Lung (tissue), 12 donors: ENCODE results near the gene GRIN2A. TPM values are rescaled to one million over a fixed set of nuclear protein-coding genes. Genes with fewer than 3 reads are reported as not detected.

Source experiments
- ATAC-seq: fragments of 200-7000 bp; cut with Tn5 transposase; one replicate; pipeline ENCODE4 v1.9.1; 2020; ENCODE audit warnings: moderate number of reproducible peaks; ENCODE audit not compliant: insufficient read depth, low FRiP score
- DNase-seq, 3 donors: peaks; one replicate each; pipeline ENCODE4 v3.0.0-alpha.2; 2013 to 2017
- H3K27ac ChIP-seq, 2 donors: one replicate each; pipeline ENCODE4 v1.5.1; 2013; ENCODE audit warnings: mild to moderate bottlenecking in 2 of 2, moderate library complexity in 2 of 2, control low read depth in 1 of 2, inconsistent platforms in 1 of 2, low read depth in 1 of 2, low read length in 1 of 2
- H3K27me3 ChIP-seq, 3 donors: one replicate each; pipeline ENCODE4 v1.5.1; 2013; ENCODE audit warnings: low read length in 2 of 3; ENCODE audit not compliant: control insufficient read depth in 3 of 3, insufficient read depth in 3 of 3
- H3K36me3 ChIP-seq, 4 donors: one replicate each; pipeline ENCODE4 v1.5.1; 2013; ENCODE audit warnings: low read length in 4 of 4, mild to moderate bottlenecking in 1 of 4, moderate library complexity in 1 of 4; ENCODE audit not compliant: control insufficient read depth in 4 of 4, insufficient read depth in 4 of 4
- H3K4me1 ChIP-seq, 5 donors: one replicate each; pipeline ENCODE4 v1.5.1; 2013; ENCODE audit warnings: low read length in 5 of 5, mild to moderate bottlenecking in 2 of 5, moderate library complexity in 1 of 5; ENCODE audit not compliant: control insufficient read depth in 5 of 5, insufficient read depth in 5 of 5
- H3K4me3 ChIP-seq: one replicate; pipeline ENCODE4 v1.5.1; 2013; ENCODE audit warnings: mild to moderate bottlenecking, control low read depth, moderate library complexity
- H3K9ac ChIP-seq, 2 donors: one replicate each; pipeline ENCODE4 v1.5.1; 2013; ENCODE audit warnings: low read length in 2 of 2, control low read depth in 1 of 2; ENCODE audit not compliant: insufficient read depth in 1 of 2
- H3K9me3 ChIP-seq, 4 donors: one replicate each; pipeline ENCODE4 v1.5.1; 2013; ENCODE audit warnings: low read length in 3 of 4, mild to moderate bottlenecking in 1 of 4, moderate library complexity in 1 of 4; ENCODE audit not compliant: control insufficient read depth in 4 of 4, insufficient read depth in 3 of 4
- WGBS, 2 donors: extraction: QIAGEN DNeasy Blood & Tissue Kit; methylation state at CpG; one replicate each; pipeline ENCODE4 v1.1.7; 2013; 5-methylcytosine and 5-hydroxymethylcytosine counted together
- polyA plus RNA-seq, 2 donors: library from polyadenylated mRNA; stranded (reverse); fragments of 200-250 nt; gene quantifications; one replicate each; pipeline ENCODE4 v1.2.1, GENCODE V29; 2013
- total RNA-seq, 2 donors: library from RNA; depleted of rRNA in 1 of 2; stranded (reverse); fragments of >200 nt in 1 of 2; gene quantifications; one replicate each; pipeline ENCODE4 v1.2.1, GENCODE V29; 2014 to 2021
- TF ChIP-seq, protein P1 (sequence below): IDR thresholded peaks from 2 replicates; pipeline ENCODE4 v1.5.1; 2012; ENCODE audit warnings: mild to moderate bottlenecking; ENCODE audit errors: control extremely low read depth, extremely low read depth
- donor health status: control.
- donor health status: control.
- donor health status: Bipolar disorder and iron deficiency.
- donor health status: healthy.
- donor health status: DM: yes; HTN: yes; CAD: no.

Gene GRIN2A
- total and polyA plus RNA-seq, 4 donors, result 0.02 to 0.37 (median 0.10) TPM

DNA sequence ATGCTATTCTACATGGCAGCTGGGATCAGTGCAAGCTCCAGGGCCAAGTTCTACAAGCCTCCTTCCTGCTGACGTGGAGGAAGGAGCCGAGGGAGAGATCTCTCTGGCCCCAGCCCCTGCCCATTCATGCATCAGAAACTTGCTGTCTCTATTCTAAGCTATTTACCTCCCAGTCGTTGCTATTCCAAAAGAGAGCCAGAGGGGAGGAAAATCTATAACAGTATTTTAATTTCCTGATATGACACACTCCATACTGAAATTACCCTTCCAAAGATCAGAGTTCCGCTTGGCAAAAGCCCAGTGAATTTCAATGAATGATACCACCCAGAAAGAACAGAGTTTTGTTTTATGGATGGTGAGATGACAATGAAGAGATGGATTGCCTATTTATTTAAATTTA lies 133.4 kb downstream of the GRIN2A start:
- no peak for DNase-seq
- Histone ChIP-seq H3K36me3 (no peaks in the 10 kb centered on the region), H3K9ac (no peak overlapping the region), H3K27me3 (no peaks in the 10 kb centered on the region), H3K9me3 (no peaks in the 10 kb centered on the region), H3K4me1 (peaks cover 0 to 1% (median 0%) of the 10 kb centered on the region in 5 donors), H3K4me3 (no peak overlapping the region), H3K27ac (no peak overlapping the region)
- ATAC-seq, result no peak
- TF ChIP-seq, protein P1, sequence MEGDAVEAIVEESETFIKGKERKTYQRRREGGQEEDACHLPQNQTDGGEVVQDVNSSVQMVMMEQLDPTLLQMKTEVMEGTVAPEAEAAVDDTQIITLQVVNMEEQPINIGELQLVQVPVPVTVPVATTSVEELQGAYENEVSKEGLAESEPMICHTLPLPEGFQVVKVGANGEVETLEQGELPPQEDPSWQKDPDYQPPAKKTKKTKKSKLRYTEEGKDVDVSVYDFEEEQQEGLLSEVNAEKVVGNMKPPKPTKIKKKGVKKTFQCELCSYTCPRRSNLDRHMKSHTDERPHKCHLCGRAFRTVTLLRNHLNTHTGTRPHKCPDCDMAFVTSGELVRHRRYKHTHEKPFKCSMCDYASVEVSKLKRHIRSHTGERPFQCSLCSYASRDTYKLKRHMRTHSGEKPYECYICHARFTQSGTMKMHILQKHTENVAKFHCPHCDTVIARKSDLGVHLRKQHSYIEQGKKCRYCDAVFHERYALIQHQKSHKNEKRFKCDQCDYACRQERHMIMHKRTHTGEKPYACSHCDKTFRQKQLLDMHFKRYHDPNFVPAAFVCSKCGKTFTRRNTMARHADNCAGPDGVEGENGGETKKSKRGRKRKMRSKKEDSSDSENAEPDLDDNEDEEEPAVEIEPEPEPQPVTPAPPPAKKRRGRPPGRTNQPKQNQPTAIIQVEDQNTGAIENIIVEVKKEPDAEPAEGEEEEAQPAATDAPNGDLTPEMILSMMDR, result no peak
- 77 to 86% methylated on average over 4 of the region's 4 CpGs for WGBS, 2 donors

DNA sequence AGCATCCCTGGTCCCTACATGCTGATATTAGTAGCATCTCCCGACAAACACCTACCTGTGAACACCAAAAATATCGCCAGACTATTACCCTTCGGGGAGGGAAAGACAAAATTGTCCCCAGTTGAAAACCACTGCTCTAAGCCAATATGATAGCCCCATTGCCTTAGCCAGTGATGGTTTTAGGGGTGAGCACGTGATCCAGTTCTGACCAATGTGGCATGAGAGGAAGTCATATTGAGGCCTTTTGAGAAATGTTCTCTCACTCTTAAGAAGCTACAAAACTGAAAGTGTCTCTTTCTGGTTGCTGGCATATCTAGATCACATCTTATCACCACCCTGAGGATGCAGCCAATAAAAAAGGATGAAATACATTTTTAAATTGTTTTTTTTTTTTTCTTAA lies 136.3 kb downstream of the GRIN2A start:
- Histone ChIP-seq H3K36me3 (no peaks in the 10 kb centered on the region), H3K9me3 (peaks cover 0 to 4% (median 1%) of the 10 kb centered on the region in 4 donors), H3K4me3 (no peak overlapping the region), H3K27ac (no peak overlapping the region), H3K27me3 (peaks cover 0 to 2% (median 0%) of the 10 kb centered on the region in 3 donors), H3K4me1 (no peaks in the 10 kb centered on the region), H3K9ac (no peak overlapping the region)
- WGBS, 2 donors, result 83 to 88% methylated on average over 4 of the region's 4 CpGs
- no peak for DNase-seq
- ATAC-seq, result no peak
- TF ChIP-seq, protein P1, result no peak

DNA sequence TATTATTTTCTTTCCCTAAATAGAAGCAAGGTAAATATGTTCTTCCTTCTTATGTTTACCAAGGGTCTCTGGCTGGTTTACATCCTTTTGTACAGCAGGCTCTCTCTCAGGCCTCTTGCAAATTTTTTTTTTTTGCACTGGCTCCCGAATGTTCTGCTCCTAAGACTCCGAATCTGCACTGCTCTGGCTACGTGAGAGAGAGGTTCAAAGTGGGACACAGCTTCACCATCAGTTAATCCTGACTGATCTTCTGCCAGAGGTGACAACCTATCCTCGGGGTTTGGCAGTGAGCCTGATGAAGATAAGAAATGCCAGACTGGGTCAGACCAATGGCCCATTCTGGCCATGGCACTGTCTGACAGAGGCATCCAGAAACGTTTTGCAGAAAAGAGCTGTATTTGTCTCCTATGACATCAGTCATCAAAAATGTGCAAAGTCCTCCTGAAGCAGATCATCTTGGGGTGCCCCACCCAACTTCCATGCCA lies 136.9 kb downstream of the GRIN2A start:
- Histone ChIP-seq H3K36me3 (no peaks in the 10 kb centered on the region), H3K4me1 (no peaks in the 10 kb centered on the region), H3K27me3 (peaks cover 0 to 2% (median 0%) of the 10 kb centered on the region in 3 donors), H3K9ac (no peak overlapping the region), H3K4me3 (no peak overlapping the region), H3K27ac (no peak overlapping the region), H3K9me3 (peaks cover 0 to 4% (median 1%) of the 10 kb centered on the region in 4 donors)
- no peak for DNase-seq
- 21 to 27% methylated on average over 5 of the region's 5 CpGs for WGBS, 2 donors
- ATAC-seq, result no peak
- TF ChIP-seq, protein P1, result no peak
